HepG2 (cell line): Measurements from ENCODE around the gene RXFP1. TPM values are rescaled to one million over a fixed set of nuclear protein-coding genes. Genes with fewer than 3 reads are reported as not detected.

Source experiments
- ATAC-seq: fragments of 200-7000 bp; cut with Tn5 transposase; 3 replicates; pipeline ENCODE4 v1.9.1; 2020; ENCODE audit warnings: mild to moderate bottlenecking, moderate library complexity
- BruUV-seq: library from RNA; stranded (reverse); fragments of 400-500 nt; replicated peaks from 2 replicates; lab custom pipeline; 2021; lab: Mats Ljungman, UMichigan
- CTCF ChIA-PET: fragments of 300-600 bp; formaldehyde crosslinking; extraction: SDS; loops from one replicate; lab custom pipeline; 2021; ENCODE audit warnings: low total read pairs, inconsistent platforms, low intra/inter-chr PET ratio; lab: Yijun Ruan, JAX
- POLR2A ChIA-PET: fragments of 350-600 bp; sonication (Branson Sonifier 250); formaldehyde crosslinking; loops from one replicate; lab custom pipeline; 2020; ENCODE audit warnings: antibody characterized with exemption, inconsistent platforms; lab: Yijun Ruan, JAX
- DNase-seq: peaks from one replicate; pipeline ENCODE4 v3.0.0-alpha.2; 2015; ENCODE audit warnings: low spot score
- FAIRE-seq: peaks from 3 replicates; lab custom pipeline; 2011; peaks lifted over from hg19 to GRCh38; lab: Jason Lieb, UNC
- H2AFZ ChIP-seq: one replicate; pipeline ENCODE4 v1.6.1; 2011; ENCODE audit warnings: low read length, inconsistent platforms
- H3K27ac ChIP-seq: fragments of 300-600 bp; 3 replicates; pipeline ENCODE4 v1.8.0; 2011; ENCODE audit warnings: mixed run types, mild to moderate bottlenecking, mixed read lengths, low read length, inconsistent platforms; ENCODE audit not compliant: insufficient read depth; ENCODE audit errors: extremely low read length
- H3K27me3 ChIP-seq, 2 experiments: fragments of 200-600 bp in 1 of 2; 2 replicates in 1 of 2; 3 replicates in 1 of 2; pipeline versions ENCODE4 v1.6.0 to v1.8.0; 2011; ENCODE audit warnings: low read length in 2 of 2, mild to moderate bottlenecking in 2 of 2, moderate library complexity in 2 of 2, inconsistent platforms in 1 of 2; ENCODE audit not compliant: insufficient read depth in 2 of 2, control insufficient read depth in 1 of 2
- H3K36me3 ChIP-seq, 2 experiments: fragments of 200-600 bp in 1 of 2; replicated peaks in 1 of 2; 2 replicates in 1 of 2; 3 replicates in 1 of 2; pipeline versions ENCODE4 v1.5.1 to v1.8.0; 2011; ENCODE audit warnings: low read length in 2 of 2, inconsistent platforms in 1 of 2; ENCODE audit not compliant: insufficient read depth in 2 of 2, control insufficient read depth in 1 of 2
- H3K4me1 ChIP-seq: 2 replicates; pipeline ENCODE4 v1.5.1; 2012; ENCODE audit warnings: low read length, inconsistent platforms; ENCODE audit not compliant: insufficient read depth
- H3K4me2 ChIP-seq: 2 replicates; pipeline ENCODE4 v1.6.0; 2011; ENCODE audit warnings: low read depth, low read length, inconsistent platforms
- H3K4me3 ChIP-seq, 3 experiments: fragments of 200-600 bp in 1 of 3; sonication (generic), shearing (Covaris generic) in 1 of 3; replicated peaks in 1 of 3; 2 replicates each; pipeline ENCODE4 v1.5.1; 2011 to 2016; ENCODE audit warnings: low read length in 3 of 3, inconsistent platforms in 2 of 3, low read depth in 2 of 3, mild to moderate bottlenecking in 2 of 3, control low read depth in 1 of 3, mixed read lengths in 1 of 3; ENCODE audit not compliant: insufficient read depth in 1 of 3
- H3K79me2 ChIP-seq: one replicate; pipeline ENCODE4 v1.6.1; 2011; ENCODE audit warnings: low read length, inconsistent platforms; ENCODE audit not compliant: insufficient read depth
- H3K9ac ChIP-seq: 2 replicates; pipeline ENCODE4 v1.6.0; 2011; ENCODE audit warnings: mild to moderate bottlenecking, low read depth, low read length, inconsistent platforms; ENCODE audit not compliant: insufficient read depth
- H3K9me3 ChIP-seq: 2 replicates; pipeline ENCODE4 v1.5.1; 2012; ENCODE audit warnings: mild to moderate bottlenecking, low read length
- H4K20me1 ChIP-seq: 2 replicates; pipeline ENCODE4 v1.6.0; 2011; ENCODE audit warnings: inconsistent platforms, mild to moderate bottlenecking, low read length, moderate library complexity; ENCODE audit not compliant: insufficient read depth
- ATAD3A ChIP-seq: sonication (generic); formaldehyde crosslinking; IDR thresholded peaks from 2 replicates; pipeline ENCODE4 v1.4.0; 2020; ENCODE audit warnings: missing genetic modification reagents
- GABPA ChIP-seq, 2 experiments: IDR thresholded peaks; 2 replicates each; pipeline ENCODE4 v1.6.1; 2011 to 2016; ENCODE audit warnings: low read depth in 2 of 2, low read length in 1 of 2, missing biosample characterization in 1 of 2, missing genetic modification characterization in 1 of 2
- MEF2D ChIP-seq: sonication (generic); formaldehyde crosslinking; IDR thresholded peaks from 2 replicates; pipeline ENCODE4 v1.5.1; 2020; ENCODE audit warnings: mild to moderate bottlenecking, missing genetic modification reagents
- PAF1 ChIP-seq: IDR thresholded peaks from 2 replicates; pipeline ENCODE4 v1.6.1; 2016; ENCODE audit warnings: missing genetic modification reagents, missing compliant biosample characterization
- RFX1 ChIP-seq: fragments of 450-650 bp; IDR thresholded peaks from 2 replicates; pipeline ENCODE4 v1.6.1; 2017
- ZBTB37 ChIP-seq: sonication (generic); formaldehyde crosslinking; IDR thresholded peaks from 2 replicates; pipeline ENCODE4 v1.4.0; 2020; ENCODE audit warnings: mild to moderate bottlenecking, missing genetic modification reagents
- ZBTB7A ChIP-seq: sonication (generic); formaldehyde crosslinking; IDR thresholded peaks from 2 replicates; pipeline ENCODE4 v1.8.0; 2022; ENCODE audit warnings: mild to moderate bottlenecking, missing genetic modification reagents
- ZNF468 ChIP-seq: sonication (generic); formaldehyde crosslinking; IDR thresholded peaks from 2 replicates; pipeline ENCODE4 v1.8.0; 2022; ENCODE audit warnings: mild to moderate bottlenecking, moderate library complexity, missing genetic modification reagents
- ZNF572 ChIP-seq: sonication (generic); formaldehyde crosslinking; IDR thresholded peaks from 2 replicates; pipeline ENCODE4 v1.5.1; 2020; ENCODE audit warnings: mild to moderate bottlenecking, missing genetic modification reagents
- ZNF746 ChIP-seq: sonication (generic); formaldehyde crosslinking; IDR thresholded peaks from 2 replicates; pipeline ENCODE4 v1.8.0; 2022; ENCODE audit warnings: mild to moderate bottlenecking, missing genetic modification reagents
- WGBS: methylation state at CpG from one replicate; pipeline ENCODE4 v1.1.6; 2017; ENCODE audit warnings: low lambda C conversion rate; 5-methylcytosine and 5-hydroxymethylcytosine counted together
- in situ Hi-C: cut with HindIII; loops from 2 replicates; pipeline ENCODE4 v1.10.0; 2017; ENCODE audit warnings: low pct_unique_long_range_greater_than_20kb; ENCODE audit not compliant: extremely low pct_ligation_motif_present
- intact Hi-C: fragments of 100-400 bp; cut with micrococcal nuclease; formaldehyde crosslinking; loops from one replicate; pipeline ENCODE4 v1.10.0; 2022; ENCODE audit not compliant: unreplicated experiment
- polyA plus RNA-seq, 8 experiments: library from polyadenylated mRNA; depleted of rRNA in 3 of 8; stranded (reverse) in 7 of 8; unstranded in 1 of 8; fragments of >200 nt; fragmentation: Illumina TruSeq in 4 of 8; extraction: Trizol in 4 of 8; gene quantifications; 2 replicates each; pipeline versions ENCODE4 v1.2.1 to v1.2.3, GENCODE V29; 2011 to 2016; ENCODE audit warnings: low read depth in 4 of 8, missing spikeins in 1 of 8, mixed read lengths in 1 of 8; ENCODE audit not compliant: insufficient read depth in 1 of 8
- total RNA-seq, 5 experiments: library from RNA; depleted of rRNA; stranded (reverse); fragments of >200 nt; fragmentation: Illumina TruSeq; extraction: Trizol; gene quantifications; 2 replicates each; pipeline ENCODE4 v1.2.3, GENCODE V29; 2016; ENCODE audit warnings: low read depth in 1 of 5
- TF ChIP-seq, protein P1 (sequence below): sonication (generic); formaldehyde crosslinking; IDR thresholded peaks from 2 replicates; pipeline ENCODE4 v1.9.0; 2021; ENCODE audit warnings: missing genetic modification reagents, borderline replicate concordance
- TF ChIP-seq, protein P2 (sequence below): sonication (generic); formaldehyde crosslinking; IDR thresholded peaks from 2 replicates; pipeline ENCODE4 v1.5.0; 2020; ENCODE audit warnings: mild to moderate bottlenecking, missing genetic modification reagents, borderline replicate concordance

Gene RXFP1
- total and polyA plus RNA-seq, 2 of the 13 experiments (the other 11 are each of a cell fraction or from before 2014, with no cell fraction given) = not detected

DNA sequence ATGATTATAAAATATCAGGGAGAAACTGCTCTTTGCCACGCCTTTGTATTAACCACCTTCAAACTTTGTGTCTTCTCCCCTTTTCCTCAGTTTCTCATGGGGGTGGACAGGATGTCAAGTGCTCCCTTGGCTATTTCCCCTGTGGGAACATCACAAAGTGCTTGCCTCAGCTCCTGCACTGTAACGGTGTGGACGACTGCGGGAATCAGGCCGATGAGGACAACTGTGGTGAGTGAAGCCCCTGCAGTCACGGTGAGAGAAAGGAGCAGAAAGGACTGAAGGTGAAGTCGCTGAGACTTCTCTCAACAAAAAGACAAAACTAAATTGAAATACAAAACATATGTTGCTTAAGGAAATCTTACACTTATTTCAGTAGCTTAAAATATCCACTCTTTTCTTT is 50.9 kb downstream of the RXFP1 start:
- WGBS = 14% methylated on average over 7 of the region's 7 CpGs
- H4K20me1 ChIP-seq = no peaks in the 10 kb centered on the region
- CTCF ChIA-PET = no interaction called here
- no peak overlapping the region for H3K9ac ChIP-seq
- DNase-seq (no peak), FAIRE-seq (no peak), ATAC-seq (peak; percentile 47; the same call in 1 of the 3 replicates)
- in situ Hi-C loops = no loop called here
- POLR2A ChIA-PET = no interaction called here
- H2AFZ ChIP-seq = no peak overlapping the region
- H3K9me3 ChIP-seq = no peaks in the 10 kb centered on the region
- no peaks in the 10 kb centered on the region for H3K79me2 ChIP-seq
- no peaks in the 10 kb centered on the region for H3K36me3 ChIP-seq
- no TSS peak for BruUV-seq
- peaks cover 0 to 8% of the 10 kb centered on the region in 2 experiments; a peak in 2 of 5 replicates for H3K27me3 ChIP-seq
- H3K4me3 ChIP-seq = no peak overlapping the region
- H3K4me1 ChIP-seq = no peaks in the 10 kb centered on the region
- no peak overlapping the region for H3K4me2 ChIP-seq
- intact Hi-C loops = no loop called here
- H3K27ac ChIP-seq = no peak overlapping the region
- TF ChIP-seq ZNF468 (CRISPR knock-in tag) = no peak
- no peak for TF ChIP-seq RFX1
- no peak for TF ChIP-seq ZBTB7A (CRISPR knock-in tag)
- TF ChIP-seq GABPA (IDR thresholded peaks at IDR 0.05; ENCODE audit: low read depth, low read length) = no peak
- TF ChIP-seq GABPA (CRISPR knock-in tag; IDR thresholded peaks at IDR 0.05; ENCODE audit: low read depth) = no peak
- TF ChIP-seq, protein P1, sequence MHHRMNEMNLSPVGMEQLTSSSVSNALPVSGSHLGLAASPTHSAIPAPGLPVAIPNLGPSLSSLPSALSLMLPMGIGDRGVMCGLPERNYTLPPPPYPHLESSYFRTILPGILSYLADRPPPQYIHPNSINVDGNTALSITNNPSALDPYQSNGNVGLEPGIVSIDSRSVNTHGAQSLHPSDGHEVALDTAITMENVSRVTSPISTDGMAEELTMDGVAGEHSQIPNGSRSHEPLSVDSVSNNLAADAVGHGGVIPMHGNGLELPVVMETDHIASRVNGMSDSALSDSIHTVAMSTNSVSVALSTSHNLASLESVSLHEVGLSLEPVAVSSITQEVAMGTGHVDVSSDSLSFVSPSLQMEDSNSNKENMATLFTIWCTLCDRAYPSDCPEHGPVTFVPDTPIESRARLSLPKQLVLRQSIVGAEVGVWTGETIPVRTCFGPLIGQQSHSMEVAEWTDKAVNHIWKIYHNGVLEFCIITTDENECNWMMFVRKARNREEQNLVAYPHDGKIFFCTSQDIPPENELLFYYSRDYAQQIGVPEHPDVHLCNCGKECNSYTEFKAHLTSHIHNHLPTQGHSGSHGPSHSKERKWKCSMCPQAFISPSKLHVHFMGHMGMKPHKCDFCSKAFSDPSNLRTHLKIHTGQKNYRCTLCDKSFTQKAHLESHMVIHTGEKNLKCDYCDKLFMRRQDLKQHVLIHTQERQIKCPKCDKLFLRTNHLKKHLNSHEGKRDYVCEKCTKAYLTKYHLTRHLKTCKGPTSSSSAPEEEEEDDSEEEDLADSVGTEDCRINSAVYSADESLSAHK (CRISPR knock-in tag) = no peak
- no peak for TF ChIP-seq PAF1
- TF ChIP-seq ZNF572 = no peak
- no peak for TF ChIP-seq ZBTB37
- TF ChIP-seq ATAD3A = no peak
- TF ChIP-seq MEF2D (CRISPR knock-in tag) = no peak
- no peak for TF ChIP-seq ZNF746 (CRISPR knock-in tag)
- TF ChIP-seq, protein P2, sequence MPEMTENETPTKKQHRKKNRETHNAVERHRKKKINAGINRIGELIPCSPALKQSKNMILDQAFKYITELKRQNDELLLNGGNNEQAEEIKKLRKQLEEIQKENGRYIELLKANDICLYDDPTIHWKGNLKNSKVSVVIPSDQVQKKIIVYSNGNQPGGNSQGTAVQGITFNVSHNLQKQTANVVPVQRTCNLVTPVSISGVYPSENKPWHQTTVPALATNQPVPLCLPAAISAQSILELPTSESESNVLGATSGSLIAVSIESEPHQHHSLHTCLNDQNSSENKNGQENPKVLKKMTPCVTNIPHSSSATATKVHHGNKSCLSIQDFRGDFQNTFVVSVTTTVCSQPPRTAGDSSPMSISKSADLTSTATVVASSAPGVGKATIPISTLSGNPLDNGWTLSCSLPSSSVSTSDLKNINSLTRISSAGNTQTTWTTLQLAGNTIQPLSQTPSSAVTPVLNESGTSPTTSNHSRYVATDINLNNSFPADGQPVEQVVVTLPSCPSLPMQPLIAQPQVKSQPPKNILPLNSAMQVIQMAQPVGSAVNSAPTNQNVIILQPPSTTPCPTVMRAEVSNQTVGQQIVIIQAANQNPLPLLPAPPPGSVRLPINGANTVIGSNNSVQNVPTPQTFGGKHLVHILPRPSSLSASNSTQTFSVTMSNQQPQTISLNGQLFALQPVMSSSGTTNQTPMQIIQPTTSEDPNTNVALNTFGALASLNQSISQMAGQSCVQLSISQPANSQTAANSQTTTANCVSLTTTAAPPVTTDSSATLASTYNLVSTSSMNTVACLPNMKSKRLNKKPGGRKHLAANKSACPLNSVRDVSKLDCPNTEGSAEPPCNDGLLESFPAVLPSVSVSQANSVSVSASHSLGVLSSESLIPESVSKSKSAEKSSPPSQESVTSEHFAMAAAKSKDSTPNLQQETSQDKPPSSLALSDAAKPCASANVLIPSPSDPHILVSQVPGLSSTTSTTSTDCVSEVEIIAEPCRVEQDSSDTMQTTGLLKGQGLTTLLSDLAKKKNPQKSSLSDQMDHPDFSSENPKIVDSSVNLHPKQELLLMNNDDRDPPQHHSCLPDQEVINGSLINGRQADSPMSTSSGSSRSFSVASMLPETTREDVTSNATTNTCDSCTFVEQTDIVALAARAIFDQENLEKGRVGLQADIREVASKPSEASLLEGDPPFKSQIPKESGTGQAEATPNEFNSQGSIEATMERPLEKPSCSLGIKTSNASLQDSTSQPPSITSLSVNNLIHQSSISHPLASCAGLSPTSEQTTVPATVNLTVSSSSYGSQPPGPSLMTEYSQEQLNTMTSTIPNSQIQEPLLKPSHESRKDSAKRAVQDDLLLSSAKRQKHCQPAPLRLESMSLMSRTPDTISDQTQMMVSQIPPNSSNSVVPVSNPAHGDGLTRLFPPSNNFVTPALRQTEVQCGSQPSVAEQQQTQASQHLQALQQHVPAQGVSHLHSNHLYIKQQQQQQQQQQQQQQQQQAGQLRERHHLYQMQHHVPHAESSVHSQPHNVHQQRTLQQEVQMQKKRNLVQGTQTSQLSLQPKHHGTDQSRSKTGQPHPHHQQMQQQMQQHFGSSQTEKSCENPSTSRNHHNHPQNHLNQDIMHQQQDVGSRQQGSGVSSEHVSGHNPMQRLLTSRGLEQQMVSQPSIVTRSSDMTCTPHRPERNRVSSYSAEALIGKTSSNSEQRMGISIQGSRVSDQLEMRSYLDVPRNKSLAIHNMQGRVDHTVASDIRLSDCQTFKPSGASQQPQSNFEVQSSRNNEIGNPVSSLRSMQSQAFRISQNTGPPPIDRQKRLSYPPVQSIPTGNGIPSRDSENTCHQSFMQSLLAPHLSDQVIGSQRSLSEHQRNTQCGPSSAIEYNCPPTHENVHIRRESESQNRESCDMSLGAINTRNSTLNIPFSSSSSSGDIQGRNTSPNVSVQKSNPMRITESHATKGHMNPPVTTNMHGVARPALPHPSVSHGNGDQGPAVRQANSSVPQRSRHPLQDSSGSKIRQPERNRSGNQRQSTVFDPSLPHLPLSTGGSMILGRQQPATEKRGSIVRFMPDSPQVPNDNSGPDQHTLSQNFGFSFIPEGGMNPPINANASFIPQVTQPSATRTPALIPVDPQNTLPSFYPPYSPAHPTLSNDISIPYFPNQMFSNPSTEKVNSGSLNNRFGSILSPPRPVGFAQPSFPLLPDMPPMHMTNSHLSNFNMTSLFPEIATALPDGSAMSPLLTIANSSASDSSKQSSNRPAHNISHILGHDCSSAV (CRISPR knock-in tag) = no peak
